ENCODE results near the gene VARS1.

VARS1 gene

DNA sequence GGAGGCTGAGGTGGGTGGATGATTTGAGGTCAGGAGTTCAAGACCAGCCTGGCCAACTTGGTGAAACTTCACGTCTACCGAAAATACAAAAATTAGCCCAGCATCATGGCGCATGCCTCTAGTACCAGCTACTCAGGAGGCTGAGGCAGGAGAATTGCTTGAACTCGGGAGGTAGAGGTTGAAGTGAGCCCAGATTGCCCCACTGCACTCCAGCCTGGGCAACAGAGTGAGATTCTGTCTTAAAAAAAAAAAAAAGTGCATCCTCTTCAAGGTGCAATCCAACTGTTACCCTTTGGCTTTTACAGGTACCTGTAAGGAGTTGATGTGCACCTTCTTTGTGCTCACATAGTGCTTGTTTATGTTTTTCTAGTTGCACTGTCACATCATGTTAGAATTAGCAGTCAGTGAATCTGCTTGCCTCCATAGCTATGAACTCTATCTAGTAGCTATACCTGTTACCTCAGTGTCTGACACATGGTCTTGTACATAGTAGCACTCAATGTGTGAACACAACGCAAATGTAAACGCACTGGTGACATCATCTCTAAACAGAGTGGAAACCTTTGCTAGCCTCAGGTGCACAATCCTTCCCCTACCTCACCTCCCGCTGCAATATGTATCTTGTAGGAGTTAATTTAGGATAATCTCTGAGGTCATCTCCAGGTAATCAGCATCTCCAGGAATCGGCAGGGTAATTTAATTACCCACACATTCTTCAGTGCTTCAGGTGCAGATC is 46.1 kb downstream of the VARS1 start:
- TF ChIP-seq POLR2A (IDR thresholded peaks at IDR 0.05; ENCODE audit: extremely low read depth, insufficient read length) = no peak
- TF ChIP-seq, protein P1, sequence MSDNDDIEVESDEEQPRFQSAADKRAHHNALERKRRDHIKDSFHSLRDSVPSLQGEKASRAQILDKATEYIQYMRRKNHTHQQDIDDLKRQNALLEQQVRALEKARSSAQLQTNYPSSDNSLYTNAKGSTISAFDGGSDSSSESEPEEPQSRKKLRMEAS (IDR thresholded peaks at IDR 0.05; ENCODE audit: low read depth, low read length) = no peak
- TF ChIP-seq, protein P2, sequence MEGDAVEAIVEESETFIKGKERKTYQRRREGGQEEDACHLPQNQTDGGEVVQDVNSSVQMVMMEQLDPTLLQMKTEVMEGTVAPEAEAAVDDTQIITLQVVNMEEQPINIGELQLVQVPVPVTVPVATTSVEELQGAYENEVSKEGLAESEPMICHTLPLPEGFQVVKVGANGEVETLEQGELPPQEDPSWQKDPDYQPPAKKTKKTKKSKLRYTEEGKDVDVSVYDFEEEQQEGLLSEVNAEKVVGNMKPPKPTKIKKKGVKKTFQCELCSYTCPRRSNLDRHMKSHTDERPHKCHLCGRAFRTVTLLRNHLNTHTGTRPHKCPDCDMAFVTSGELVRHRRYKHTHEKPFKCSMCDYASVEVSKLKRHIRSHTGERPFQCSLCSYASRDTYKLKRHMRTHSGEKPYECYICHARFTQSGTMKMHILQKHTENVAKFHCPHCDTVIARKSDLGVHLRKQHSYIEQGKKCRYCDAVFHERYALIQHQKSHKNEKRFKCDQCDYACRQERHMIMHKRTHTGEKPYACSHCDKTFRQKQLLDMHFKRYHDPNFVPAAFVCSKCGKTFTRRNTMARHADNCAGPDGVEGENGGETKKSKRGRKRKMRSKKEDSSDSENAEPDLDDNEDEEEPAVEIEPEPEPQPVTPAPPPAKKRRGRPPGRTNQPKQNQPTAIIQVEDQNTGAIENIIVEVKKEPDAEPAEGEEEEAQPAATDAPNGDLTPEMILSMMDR (IDR thresholded peaks at IDR 0.05; ENCODE audit: low read depth, low read length) = no peak
- no peak for TF ChIP-seq MYC (IDR thresholded peaks at IDR 0.05; ENCODE audit: low read depth, low read length)
- no peak overlapping the region for H3K4me3 ChIP-seq (ENCODE audit: low read depth, low read length)
- no peak for DNase-seq (ENCODE audit: low read depth)
